PC-3 (cell line): ENCODE data around the gene ALG12. TPM values are rescaled to one million over a fixed set of nuclear protein-coding genes. Genes with fewer than 3 reads are reported as not detected.

ENCODE experiments used
- ATAC-seq: fragments of 200-7000 bp; cut with Tn5 transposase; 2 replicates; pipeline ENCODE4 v1.9.1; 2020; ENCODE audit warnings: mild to moderate bottlenecking, moderate library complexity
- BruUV-seq: library from RNA; stranded (reverse); fragments of 400-500 nt; replicated peaks from 2 replicates; lab custom pipeline; 2021; lab: Mats Ljungman, UMichigan
- CTCF ChIA-PET: fragments of 300-600 bp; sonication (Branson Sonifier 250); formaldehyde crosslinking; loops from one replicate; lab custom pipeline; 2022; ENCODE audit warnings: antibody characterized with exemption; lab: Charles Lee
- POLR2A ChIA-PET: fragments of 300-600 bp; sonication (Branson Sonifier 250); formaldehyde crosslinking; loops from one replicate; lab custom pipeline; 2022; ENCODE audit warnings: antibody characterized with exemption; ENCODE audit not compliant: unreplicated experiment; lab: Charles Lee
- DNase-seq: peaks from one replicate; pipeline ENCODE4 v3.0.0-alpha.2; 2015
- H2AFZ ChIP-seq: fragments of 300-600 bp; sonication (generic); 2 replicates; pipeline ENCODE4 v1.6.0; 2016; ENCODE audit warnings: antibody characterized with exemption, low read length
- H3F3A ChIP-seq: fragments of 300-600 bp; sonication (generic); one replicate; pipeline ENCODE4 v1.6.0; 2017; ENCODE audit warnings: antibody characterized with exemption, low read length, control low read depth, mild to moderate bottlenecking; ENCODE audit not compliant: unreplicated experiment
- H3K27ac ChIP-seq: fragments of 300-600 bp; sonication (generic); 2 replicates; pipeline ENCODE4 v1.5.1; 2016; ENCODE audit warnings: mild to moderate bottlenecking, low read length
- H3K27me3 ChIP-seq: fragments of 300-600 bp; sonication (generic); 2 replicates; pipeline ENCODE4 v1.6.1; 2016; ENCODE audit warnings: low read length, mixed read lengths
- H3K36me3 ChIP-seq: fragments of 300-600 bp; sonication (generic); 2 replicates; pipeline ENCODE4 v1.6.1; 2016; ENCODE audit warnings: low read depth, mixed run types, low read length, mixed read lengths
- H3K4me1 ChIP-seq: fragments of 300-600 bp; sonication (generic); 2 replicates; pipeline ENCODE4 v1.5.1; 2016; ENCODE audit warnings: low read length; ENCODE audit not compliant: insufficient read depth
- H3K4me2 ChIP-seq: fragments of 300-600 bp; sonication (generic); 2 replicates; pipeline ENCODE4 v1.6.0; 2016; ENCODE audit warnings: low read length
- H3K4me3 ChIP-seq: fragments of 300-600 bp; sonication (generic); 2 replicates; pipeline ENCODE4 v1.5.1; 2016; ENCODE audit warnings: mild to moderate bottlenecking, low read length, mixed read lengths
- H3K79me2 ChIP-seq: fragments of 300-600 bp; sonication (generic); 2 replicates; pipeline ENCODE4 v1.6.1; 2017; ENCODE audit warnings: low read length, mixed read lengths
- H3K9ac ChIP-seq: fragments of 300-600 bp; sonication (generic); 2 replicates; pipeline ENCODE4 v1.6.0; 2016; ENCODE audit warnings: mild to moderate bottlenecking, low read length
- H3K9me2 ChIP-seq: fragments of 300-600 bp; sonication (generic); replicated peaks from 2 replicates; pipeline ENCODE4 v1.6.1; 2016; ENCODE audit warnings: mixed run types, low read length, mixed read lengths
- H3K9me3 ChIP-seq: fragments of 300-600 bp; sonication (generic); 2 replicates; pipeline ENCODE4 v1.6.1; 2016; ENCODE audit warnings: low read length, mixed read lengths
- H4K20me1 ChIP-seq: fragments of 300-600 bp; sonication (generic); 2 replicates; pipeline ENCODE4 v1.6.1; 2016; ENCODE audit warnings: low read length, mixed read lengths
- CTCF ChIP-seq: fragments of 300-600 bp; sonication (generic); conservative IDR thresholded peaks from 2 replicates; pipeline ENCODE4 v1.5.1; 2017; ENCODE audit warnings: antibody characterized with exemption, low read depth, mild to moderate bottlenecking, low read length
- EZH2 ChIP-seq: fragments of 300-600 bp; sonication (generic); IDR thresholded peaks from one replicate; pipeline ENCODE4 v1.6.1; 2017; ENCODE audit warnings: antibody characterized with exemption, mild to moderate bottlenecking, low read length; ENCODE audit not compliant: unreplicated experiment
- EZH2phosphoT487 ChIP-seq: fragments of 300-600 bp; sonication (generic); IDR thresholded peaks from 2 replicates; pipeline ENCODE4 v1.6.1; 2018; ENCODE audit warnings: mild to moderate bottlenecking, antibody characterized with exemption, low read length, borderline replicate concordance
- intact Hi-C: fragments of 100-400 bp; cut with micrococcal nuclease; formaldehyde crosslinking; loops from 2 replicates; pipeline ENCODE4 v1.9.0; 2023
- total RNA-seq: library from RNA; depleted of rRNA; stranded (reverse); fragments of >200 nt; gene quantifications from 2 replicates; pipeline ENCODE4 v1.2.3, GENCODE V29; 2014

Gene ALG12
- total RNA-seq, 1 experiment from 2014 or later: 12.1 TPM

DNA sequence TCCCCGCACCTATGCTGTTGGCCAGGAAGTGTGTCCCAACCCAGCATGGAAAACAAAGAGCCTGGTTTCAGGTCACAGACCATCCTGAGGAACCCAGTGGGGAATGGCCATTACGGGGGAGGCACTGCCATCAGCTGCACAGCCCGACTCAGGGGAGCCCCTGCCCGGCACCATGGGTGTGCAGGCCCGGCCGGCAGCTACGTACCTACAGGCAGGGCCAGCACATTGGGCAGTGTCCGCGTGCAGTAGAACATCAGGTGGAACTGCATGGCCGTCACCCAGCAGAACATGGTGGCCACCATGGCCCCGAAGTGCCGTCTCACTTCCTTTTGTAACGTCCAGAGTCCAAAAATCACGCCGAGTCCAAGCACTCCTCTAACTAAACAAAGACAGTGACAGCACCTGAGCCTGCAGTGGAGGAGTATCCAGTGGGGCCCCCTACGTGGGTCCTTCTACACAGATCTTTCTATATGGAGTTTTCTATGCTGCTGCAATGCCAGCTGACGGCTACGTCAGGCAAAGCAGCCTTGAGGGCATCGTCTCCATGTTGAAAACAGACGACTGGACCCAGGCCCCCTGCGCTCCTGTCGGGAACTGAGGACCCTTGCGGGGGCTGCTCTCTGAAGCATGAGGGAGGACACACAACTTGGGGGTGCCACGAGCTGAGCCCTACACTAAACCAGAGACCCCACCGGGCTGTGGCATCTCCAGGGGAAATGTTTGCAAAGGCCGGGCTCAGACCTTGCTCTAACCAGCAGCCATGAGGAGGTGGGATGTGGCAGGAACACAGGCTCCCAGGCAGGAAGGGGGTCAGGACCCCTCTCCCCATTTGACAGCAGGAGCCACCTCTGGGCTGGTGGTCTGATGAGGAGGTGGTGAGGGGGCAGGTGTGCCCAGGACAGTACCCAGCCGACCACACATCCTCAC lies 7.7 kb downstream of the ALG12 start:
- no peaks in the 10 kb centered on the region for H3K36me3 ChIP-seq
- ChIA-PET POLR2A (no interaction called here), CTCF (no interaction called here)
- no peaks in the 10 kb centered on the region for H3F3A ChIP-seq
- no peak for DNase-seq
- H3K4me1 ChIP-seq: no peaks in the 10 kb centered on the region
- H2AFZ ChIP-seq: no peak overlapping the region
- no peak for ATAC-seq
- no peaks in the 10 kb centered on the region for H3K9me2 ChIP-seq
- intact Hi-C loops: no loop called here
- no peak overlapping the region for H3K4me2 ChIP-seq
- no peaks in the 10 kb centered on the region for H3K27me3 ChIP-seq
- no peak overlapping the region for H3K27ac ChIP-seq
- H3K9ac ChIP-seq: no peak overlapping the region
- H3K9me3 ChIP-seq: no peaks in the 10 kb centered on the region
- H3K79me2 ChIP-seq: no peaks in the 10 kb centered on the region
- H4K20me1 ChIP-seq: no peaks in the 10 kb centered on the region
- no peak overlapping the region for H3K4me3 ChIP-seq
- no TSS peak for BruUV-seq
- TF ChIP-seq EZH2 (no peak), CTCF (no peak), EZH2phosphoT487 (no peak)

DNA sequence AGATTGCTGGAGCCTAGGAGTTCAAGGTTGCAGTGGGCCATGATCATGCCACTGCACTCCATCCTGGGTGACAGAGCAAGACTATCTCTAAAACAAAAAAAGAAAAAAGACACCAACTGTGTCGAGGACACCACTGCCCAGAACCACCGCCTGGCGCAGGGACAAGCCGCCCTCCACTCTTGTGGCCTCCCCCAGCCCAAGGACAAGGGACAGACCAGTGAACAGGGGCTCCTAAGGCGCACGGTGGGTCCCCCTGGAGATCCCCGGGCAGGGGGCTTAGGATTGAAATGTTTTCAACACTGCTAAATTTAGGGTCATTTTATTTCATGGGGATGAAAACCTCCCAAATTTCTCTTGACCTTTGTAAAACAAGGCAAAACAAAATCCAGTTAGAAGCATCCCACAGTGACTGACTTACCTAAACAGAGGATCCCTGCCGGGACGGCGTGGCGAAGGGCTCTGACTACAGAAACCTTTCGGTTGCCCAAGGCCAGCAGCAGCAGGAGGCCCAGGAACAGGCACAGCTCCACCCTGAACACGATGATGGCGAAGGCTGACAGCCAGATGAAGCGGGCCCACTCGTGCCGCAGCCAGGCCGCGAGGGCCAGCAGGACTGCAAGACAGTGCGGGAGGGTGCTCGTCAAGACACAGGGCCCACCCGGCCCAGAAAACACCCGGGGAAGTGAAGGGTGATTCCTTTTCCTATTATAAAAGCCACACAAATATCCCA lies 8.6 kb downstream of the ALG12 start:
- ATAC-seq: no peak
- Histone ChIP-seq H3K4me2 (no peak overlapping the region), H3K36me3 (no peaks in the 10 kb centered on the region), H3K4me1 (no peaks in the 10 kb centered on the region), H3K9me3 (no peaks in the 10 kb centered on the region), H3K27ac (no peak overlapping the region), H3K79me2 (no peaks in the 10 kb centered on the region), H3K9ac (no peak overlapping the region), H4K20me1 (no peaks in the 10 kb centered on the region), H3K27me3 (no peaks in the 10 kb centered on the region), H3K4me3 (no peak overlapping the region), H3F3A (no peaks in the 10 kb centered on the region), H2AFZ (no peak overlapping the region), H3K9me2 (no peaks in the 10 kb centered on the region)
- BruUV-seq: no TSS peak
- POLR2A ChIA-PET: no interaction called here
- TF ChIP-seq EZH2 (no peak), EZH2phosphoT487 (no peak), CTCF (no peak)
- DNase-seq: no peak
- CTCF ChIA-PET: no interaction called here
- intact Hi-C loops: no loop called here
